GM10847 (cell line): ENCODE results near the gene EPB41L1.

Source experiments
- POLR2A ChIP-seq: IDR thresholded peaks from 2 replicates; pipeline ENCODE4 v1.6.1; 2011; ENCODE audit not compliant: insufficient read length; ENCODE audit errors: extremely low read depth

The EPB41L1 gene

GRCh38 chr20:36170542-36171215 lies 16.1 kb downstream of the EPB41L1 start:
- no peak for TF ChIP-seq POLR2A

DNA sequence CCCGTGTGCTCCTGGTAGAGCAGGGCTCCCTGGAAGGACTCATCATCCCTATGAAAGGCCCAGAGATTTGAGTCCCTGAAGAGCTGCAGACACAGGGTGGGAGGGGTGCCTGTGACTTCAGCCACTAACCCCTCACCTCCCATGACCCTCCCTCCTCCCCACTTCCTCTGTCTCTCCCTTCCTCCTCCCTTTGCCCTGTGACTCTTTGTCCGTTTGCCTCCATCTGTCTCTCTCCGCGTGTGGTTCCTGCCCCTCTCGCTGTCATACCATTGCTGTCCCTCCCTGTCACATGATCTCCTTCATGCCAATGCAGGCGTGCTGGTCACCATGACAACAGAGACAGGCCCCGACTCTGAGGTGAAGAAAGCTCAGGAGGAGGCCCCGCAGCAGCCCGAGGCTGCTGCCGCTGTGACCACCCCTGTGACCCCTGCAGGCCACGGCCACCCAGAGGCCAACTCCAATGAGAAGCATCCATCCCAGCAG lies 19.0 kb downstream of the EPB41L1 start:
- no peak for TF ChIP-seq POLR2A

DNA sequence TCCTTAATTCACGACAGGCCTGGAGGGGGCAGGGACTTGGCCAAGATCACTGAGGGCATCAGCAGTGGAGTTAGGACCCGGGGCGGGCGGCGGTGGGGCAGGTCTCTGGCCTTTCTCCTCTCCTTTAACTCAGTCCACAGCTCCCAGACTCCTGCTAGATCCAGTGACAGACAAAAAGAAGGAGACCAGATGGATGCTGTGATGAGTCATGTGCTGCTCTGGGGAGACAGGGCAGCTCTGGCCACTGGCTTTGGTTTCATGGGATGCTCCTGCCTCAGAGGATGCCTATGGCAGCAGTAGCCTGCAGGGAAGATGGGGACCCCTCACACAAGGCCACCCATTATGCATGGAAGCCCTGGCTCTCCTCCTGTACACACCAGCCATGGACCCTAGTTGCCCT lies 20.5 kb downstream of the EPB41L1 start:
- TF ChIP-seq POLR2A: no peak

GRCh38 chr20:36175475-36175995 lies 21.0 kb downstream of the EPB41L1 start:
- TF ChIP-seq POLR2A: no peak

DNA sequence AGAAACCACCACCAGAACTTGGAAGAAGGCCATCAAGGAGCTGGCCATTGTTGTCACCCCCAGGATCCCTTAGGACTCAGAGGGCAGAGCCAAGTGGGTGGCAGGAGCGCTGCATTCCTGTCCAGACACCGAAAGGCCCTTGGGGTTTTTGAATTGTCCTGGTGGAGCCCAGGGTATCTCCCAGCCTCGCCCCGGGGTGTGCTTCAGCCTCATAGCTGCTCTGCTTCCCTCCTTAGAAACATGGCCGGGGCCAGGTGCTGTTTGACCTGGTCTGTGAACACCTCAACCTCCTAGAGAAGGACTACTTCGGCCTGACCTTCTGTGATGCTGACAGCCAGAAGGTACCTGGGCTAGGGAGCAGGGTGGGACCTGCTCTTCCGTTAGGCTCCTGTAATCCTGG lies 23.2 kb downstream of the EPB41L1 start:
- no peak for TF ChIP-seq POLR2A

GRCh38 chr20:36179170-36179945 lies 24.8 kb downstream of the EPB41L1 start:
- TF ChIP-seq POLR2A: no peak

DNA sequence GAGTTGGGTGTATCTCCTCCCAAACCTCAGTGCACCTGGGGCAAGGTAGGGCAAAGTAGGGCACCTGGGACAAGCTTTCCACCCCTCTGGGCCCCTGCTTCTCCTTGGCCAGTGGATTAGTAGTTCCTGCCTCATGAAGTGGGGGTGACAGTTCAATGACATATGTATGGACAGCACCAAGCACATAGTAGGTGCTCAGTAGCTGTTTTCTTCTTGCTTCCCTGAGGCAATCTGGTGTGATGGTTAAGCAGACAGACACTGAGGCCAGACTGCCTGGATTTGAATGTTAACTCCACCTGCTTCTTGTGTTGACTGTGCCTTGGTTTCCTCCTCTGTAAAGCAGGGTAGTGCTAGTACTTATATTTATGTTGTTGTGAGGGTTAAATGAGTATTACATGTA lies 25.8 kb downstream of the EPB41L1 start:
- TF ChIP-seq POLR2A: no peak

DNA sequence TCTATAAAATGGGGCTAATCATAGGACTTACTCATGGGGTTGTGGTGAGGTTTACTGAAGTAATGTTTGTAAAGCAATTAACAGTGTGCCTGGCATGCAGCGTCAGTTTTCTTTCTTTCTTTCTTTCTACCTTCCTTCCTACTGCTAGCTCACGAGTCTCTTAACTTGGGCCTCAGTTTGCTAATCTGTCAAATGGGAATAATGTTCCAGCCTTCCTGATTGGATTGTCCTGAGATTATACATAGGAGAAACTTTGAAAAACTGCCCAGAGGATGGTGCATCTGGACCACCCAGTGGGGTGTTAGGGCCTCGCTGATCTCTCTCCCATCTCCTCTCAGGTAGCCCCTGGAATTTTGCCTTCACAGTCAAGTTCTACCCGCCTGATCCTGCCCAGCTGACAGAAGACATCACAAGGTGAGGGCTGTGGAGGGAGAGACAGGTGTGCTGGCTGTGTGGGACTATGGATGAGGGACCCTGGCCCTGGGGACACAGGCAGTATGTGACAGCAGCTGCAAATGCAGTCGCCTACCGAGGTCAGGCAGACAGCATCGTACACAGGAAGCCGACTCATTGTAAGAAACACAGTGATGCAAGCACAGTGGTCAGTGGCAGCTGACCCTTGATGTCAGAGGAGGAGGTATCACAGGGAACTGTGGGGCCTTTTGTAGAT lies 27.5 kb downstream of the EPB41L1 start:
- TF ChIP-seq POLR2A: no peak

DNA sequence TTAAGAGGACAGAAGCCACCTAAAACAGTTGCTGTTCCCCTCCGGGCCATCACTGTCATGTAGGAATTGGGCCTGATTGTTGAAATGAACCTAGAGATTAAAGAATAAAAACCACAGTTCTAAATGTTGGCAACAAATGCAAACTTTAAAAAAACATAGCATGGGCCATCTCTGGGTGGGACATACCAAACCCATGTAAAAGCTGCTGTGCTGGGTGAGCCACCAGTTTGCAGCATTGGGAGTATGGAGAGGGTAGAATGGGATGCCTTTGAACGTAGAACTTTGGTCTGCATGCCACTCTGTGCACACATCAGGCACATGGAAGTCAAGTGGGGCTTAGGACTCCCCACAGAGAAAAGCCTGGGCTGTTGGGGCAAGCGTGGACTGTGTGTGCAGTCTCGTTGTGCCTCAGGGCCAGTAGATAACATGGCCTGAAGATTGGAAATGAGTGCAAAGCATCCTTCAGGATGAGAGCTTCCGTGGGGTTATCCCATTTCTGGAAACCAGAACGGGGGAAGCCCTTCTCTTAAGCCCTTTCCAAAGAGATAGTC lies 28.1 kb downstream of the EPB41L1 start:
- TF ChIP-seq POLR2A: no peak

- TF ChIP-seq POLR2A: no peak
These were observed 28.8 kb downstream of the EPB41L1 start for GRCh38 chr20:36183155-36183944.

GRCh38 chr20:36184816-36185776 lies 30.6 kb downstream of the EPB41L1 start:
- TF ChIP-seq POLR2A: no peak

- TF ChIP-seq POLR2A: no peak
These were observed 39.6 kb downstream of the EPB41L1 start for GRCh38 chr20:36193977-36194712.

GRCh38 chr20:36196676-36197075 lies 42.1 kb downstream of the EPB41L1 start:
- no peak for TF ChIP-seq POLR2A
